ENCODE data around the gene GRXCR2.

- no peak for TF ChIP-seq POLR2A (IDR thresholded peaks at IDR 0.05)
- TF ChIP-seq, protein P1, sequence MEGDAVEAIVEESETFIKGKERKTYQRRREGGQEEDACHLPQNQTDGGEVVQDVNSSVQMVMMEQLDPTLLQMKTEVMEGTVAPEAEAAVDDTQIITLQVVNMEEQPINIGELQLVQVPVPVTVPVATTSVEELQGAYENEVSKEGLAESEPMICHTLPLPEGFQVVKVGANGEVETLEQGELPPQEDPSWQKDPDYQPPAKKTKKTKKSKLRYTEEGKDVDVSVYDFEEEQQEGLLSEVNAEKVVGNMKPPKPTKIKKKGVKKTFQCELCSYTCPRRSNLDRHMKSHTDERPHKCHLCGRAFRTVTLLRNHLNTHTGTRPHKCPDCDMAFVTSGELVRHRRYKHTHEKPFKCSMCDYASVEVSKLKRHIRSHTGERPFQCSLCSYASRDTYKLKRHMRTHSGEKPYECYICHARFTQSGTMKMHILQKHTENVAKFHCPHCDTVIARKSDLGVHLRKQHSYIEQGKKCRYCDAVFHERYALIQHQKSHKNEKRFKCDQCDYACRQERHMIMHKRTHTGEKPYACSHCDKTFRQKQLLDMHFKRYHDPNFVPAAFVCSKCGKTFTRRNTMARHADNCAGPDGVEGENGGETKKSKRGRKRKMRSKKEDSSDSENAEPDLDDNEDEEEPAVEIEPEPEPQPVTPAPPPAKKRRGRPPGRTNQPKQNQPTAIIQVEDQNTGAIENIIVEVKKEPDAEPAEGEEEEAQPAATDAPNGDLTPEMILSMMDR (IDR thresholded peaks at IDR 0.05 in 8 of 11, conservative IDR thresholded peaks at IDR 0.05 in 3 of 11) = no peak
Observed at GRCh38 chr5:145838276-145838675, 34.5 kb downstream of the GRXCR2 start.

Measured in spleen (tissue), 7 donors.